GM23338 (cell line): ENCODE data around the gene CTRB1. TPM values are rescaled to one million over a fixed set of nuclear protein-coding genes. Genes with fewer than 3 reads are reported as not detected.

Source experiments
- ATAC-seq: fragments of 200-7000 bp; cut with Tn5 transposase; 3 replicates; pipeline ENCODE4 v1.9.1; 2020
- DNase-seq: peaks from one replicate; pipeline ENCODE4 v3.0.0-alpha.2; 2015; ENCODE audit warnings: low spot score
- H2AFZ ChIP-seq: fragments of 200-600 bp; sonication (generic); 2 replicates; pipeline ENCODE4 v1.8.0; 2016; ENCODE audit warnings: antibody characterized with exemption, mild to moderate bottlenecking, moderate library complexity
- H3F3A ChIP-seq: fragments of 200-600 bp; sonication (generic); replicated peaks from 2 replicates; pipeline ENCODE4 v1.8.0; 2017; ENCODE audit warnings: antibody characterized with exemption, mixed run types, low read depth
- H3K27ac ChIP-seq: fragments of 200-600 bp; sonication (generic); 2 replicates; pipeline ENCODE4 v1.6.1; 2016; ENCODE audit warnings: low read depth
- H3K27me3 ChIP-seq: fragments of 200-600 bp; sonication (generic); 2 replicates; pipeline ENCODE4 v1.8.0; 2016; ENCODE audit warnings: mild to moderate bottlenecking, mixed run types, moderate library complexity; ENCODE audit not compliant: insufficient read depth
- H3K36me3 ChIP-seq: fragments of 200-600 bp; sonication (generic); 2 replicates; pipeline ENCODE4 v1.8.0; 2016; ENCODE audit warnings: mild to moderate bottlenecking; ENCODE audit not compliant: insufficient read depth
- H3K4me1 ChIP-seq: fragments of 200-600 bp; sonication (generic); 2 replicates; pipeline ENCODE4 v1.8.0; 2016; ENCODE audit warnings: mild to moderate bottlenecking, moderate library complexity; ENCODE audit not compliant: insufficient read depth
- H3K4me2 ChIP-seq: fragments of 200-600 bp; sonication (generic); 2 replicates; pipeline ENCODE4 v1.7.1; 2017; ENCODE audit warnings: mixed run types
- H3K4me3 ChIP-seq: fragments of 200-600 bp; sonication (generic); 2 replicates; pipeline ENCODE4 v1.6.1; 2016; ENCODE audit warnings: mixed run types
- H3K79me2 ChIP-seq: fragments of 200-600 bp; sonication (generic); replicated peaks from 2 replicates; pipeline ENCODE4 v1.8.0; 2017; ENCODE audit warnings: mild to moderate bottlenecking; ENCODE audit not compliant: insufficient read depth
- H3K9me2 ChIP-seq: fragments of 200-600 bp; sonication (generic); 2 replicates; pipeline ENCODE4 v1.8.0; 2017; ENCODE audit not compliant: insufficient read depth
- H4K20me1 ChIP-seq: fragments of 200-600 bp; sonication (generic); replicated peaks from 2 replicates; pipeline ENCODE4 v1.8.0; 2017; ENCODE audit warnings: mild to moderate bottlenecking; ENCODE audit not compliant: insufficient read depth
- H3K27ac Mint-ChIP-seq: 2 replicates; pipeline ENCODE4 v1.8.0; 2020; ENCODE audit warnings: inconsistent platforms, mild to moderate bottlenecking, moderate library complexity, mixed read lengths
- H3K27me3 Mint-ChIP-seq: 3 replicates; pipeline ENCODE4 v1.8.0; 2022; ENCODE audit warnings: low read depth, mild to moderate bottlenecking, moderate library complexity, mixed read lengths, inconsistent platforms; ENCODE audit not compliant: insufficient read depth, poor library complexity
- H3K36me3 Mint-ChIP-seq: 3 replicates; pipeline ENCODE4 v1.8.0; 2021; ENCODE audit warnings: low read depth, mild to moderate bottlenecking, inconsistent platforms, moderate library complexity, mixed read lengths
- H3K4me1 Mint-ChIP-seq: 3 replicates; pipeline ENCODE4 v1.8.0; 2020; ENCODE audit warnings: mild to moderate bottlenecking, inconsistent platforms, mixed read lengths
- H3K4me3 Mint-ChIP-seq: 3 replicates; pipeline ENCODE4 v1.8.0; 2021; ENCODE audit warnings: moderate library complexity, mild to moderate bottlenecking, inconsistent platforms, mixed read lengths
- H3K9me3 Mint-ChIP-seq: 3 replicates; pipeline ENCODE4 v1.8.0; 2020; ENCODE audit warnings: moderate library complexity, mild to moderate bottlenecking, inconsistent platforms, mixed read lengths
- CREB1 ChIP-seq: fragments of 250-450 bp; sonication (Bioruptor Pico); IDR thresholded peaks from 2 replicates; pipeline ENCODE4 v1.5.0; 2020; ENCODE audit warnings: low read depth, mild to moderate bottlenecking, moderate library complexity
- POLR2AphosphoS5 ChIP-seq: IDR thresholded peaks from 2 replicates; pipeline ENCODE4 v1.6.1; 2016; ENCODE audit warnings: antibody characterized with exemption, low read depth
- STAT1 ChIP-seq: IDR thresholded peaks from one replicate; pipeline ENCODE4 v1.6.1; 2016; ENCODE audit warnings: antibody characterized with exemption; ENCODE audit not compliant: unreplicated experiment
- ZNF331 ChIP-seq: fragments of 250-450 bp; sonication (Bioruptor Pico); IDR thresholded peaks from 2 replicates; pipeline ENCODE4 v1.5.0; 2020; ENCODE audit warnings: low read depth, mild to moderate bottlenecking, moderate library complexity
- ZNF462 ChIP-seq: fragments of 250-450 bp; sonication (Bioruptor Pico); IDR thresholded peaks from 2 replicates; pipeline ENCODE4 v1.5.0; 2020; ENCODE audit warnings: mild to moderate bottlenecking, moderate library complexity
- polyA plus RNA-seq: library from polyadenylated mRNA; unstranded; fragments of >200 nt; fragmentation: Nextera tagmentation; extraction: Ambion mirVana; gene quantifications from 2 replicates; pipeline ENCODE4 v1.2.1, GENCODE V29; 2016
- total RNA-seq: library from RNA; depleted of rRNA; stranded (reverse); fragments of >200 nt; shearing (Covaris generic); gene quantifications from 2 replicates; pipeline ENCODE4 v1.2.3, GENCODE V29; 2014

CTRB1 gene
- total and polyA plus RNA-seq, 2 experiments from 2014 or later, result not detected

GRCh38 chr16:75264999-75265910, 46.5 kb downstream of the CTRB1 start (continued):
- TF ChIP-seq ZNF462 (CRISPR knock-in tag), result no peak

DNA sequence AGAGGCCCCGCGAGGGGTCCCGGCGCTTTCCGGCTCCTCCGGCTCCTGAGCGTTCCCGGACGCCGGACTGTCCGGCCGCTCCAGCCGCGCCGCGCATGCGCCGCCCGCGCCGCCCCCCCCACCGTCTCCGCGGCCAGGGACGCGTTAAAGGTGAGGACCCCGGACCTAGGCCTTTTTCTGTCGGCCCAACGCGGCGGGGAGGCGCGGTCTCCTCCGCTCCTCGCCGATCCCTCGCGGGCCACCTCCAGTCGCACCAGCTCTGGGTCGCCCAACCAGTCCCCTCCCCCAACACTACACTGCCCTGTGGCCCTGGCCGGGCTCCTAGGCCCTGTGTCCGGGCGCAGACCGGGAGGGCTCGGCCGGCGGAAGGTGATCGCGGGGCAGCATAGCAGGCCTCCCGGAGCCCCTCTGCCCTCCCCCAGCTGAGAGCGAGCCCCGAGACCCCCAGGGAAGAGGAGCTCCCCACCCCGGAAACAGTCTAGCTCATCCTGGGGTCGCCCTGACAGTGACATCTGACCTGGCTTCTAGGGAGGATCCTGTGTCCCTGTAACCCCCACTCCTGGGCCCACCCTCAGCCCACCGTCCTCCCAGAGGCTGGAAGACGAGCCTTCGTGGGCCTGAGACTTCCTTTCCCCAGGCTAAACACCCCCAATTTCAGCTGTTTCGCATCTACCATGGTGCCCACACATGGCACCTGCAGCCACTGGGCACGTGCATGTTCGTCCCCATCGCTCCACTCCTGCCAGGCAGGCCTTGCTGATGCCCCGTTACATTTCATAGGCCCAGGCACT, 47.3 kb downstream of the CTRB1 start:
- Histone ChIP-seq H3K79me2 (peaks cover 45% of the 10 kb centered on the region), H3K4me1 (peaks cover 26% of the 10 kb centered on the region), H2AFZ (peak overlapping the region; percentile 63; the same call in 1 of the 2 replicates), H4K20me1 (peaks cover 27% of the 10 kb centered on the region), H3K27me3 (no peaks in the 10 kb centered on the region), H3K27ac (no peak overlapping the region), H3K4me2 (peak overlapping the region; percentile 97), H3K4me3 (peak overlapping the region; percentile 97), H3F3A (0 out of 2 replicates have a peak, but pooled peaks cover 7% of the 10 kb centered on the region), H3K36me3 (no peaks in the 10 kb centered on the region), H3K9me2 (no peaks in the 10 kb centered on the region)
- H3K9me3 Mint-ChIP-seq, result no peaks in the 10 kb centered on the region
- H3K27me3 Mint-ChIP-seq, result peaks cover 17% of the 10 kb centered on the region
- DNase-seq (peak; percentile 92), ATAC-seq (peak; percentile 67)
- H3K27ac Mint-ChIP-seq, result peak overlapping the region; percentile 78; the same call in 1 of the 2 replicates
- peaks cover 39% of the 10 kb centered on the region for H3K4me1 Mint-ChIP-seq
- peaks cover 11% of the 10 kb centered on the region; the same call in 2 of the 3 replicates for H3K36me3 Mint-ChIP-seq
- peak overlapping the region; percentile 74 for H3K4me3 Mint-ChIP-seq
- no peak for TF ChIP-seq ZNF331
- peak; percentile 56; the same call in 1 of the 2 replicates for TF ChIP-seq POLR2AphosphoS5
- no peak for TF ChIP-seq STAT1
- TF ChIP-seq CREB1, result no peak
- no peak for TF ChIP-seq ZNF462 (CRISPR knock-in tag)
